ENCODE data around the gene TMEM253.

- TF ChIP-seq CTCF (conservative IDR thresholded peaks at IDR 0.05; ENCODE audit: low read depth, low read length) (no peak), EZH2 (IDR thresholded peaks at IDR 0.05; ENCODE audit: low read length, unreplicated experiment) (no peak)
Observed at GRCh38 chr14:21102521-21103410, 1.9 kb downstream of the TMEM253 start.

Measured in PC-3 (cell line).